ENCODE measurements around the gene SUPT6H.

SUPT6H gene

DNA sequence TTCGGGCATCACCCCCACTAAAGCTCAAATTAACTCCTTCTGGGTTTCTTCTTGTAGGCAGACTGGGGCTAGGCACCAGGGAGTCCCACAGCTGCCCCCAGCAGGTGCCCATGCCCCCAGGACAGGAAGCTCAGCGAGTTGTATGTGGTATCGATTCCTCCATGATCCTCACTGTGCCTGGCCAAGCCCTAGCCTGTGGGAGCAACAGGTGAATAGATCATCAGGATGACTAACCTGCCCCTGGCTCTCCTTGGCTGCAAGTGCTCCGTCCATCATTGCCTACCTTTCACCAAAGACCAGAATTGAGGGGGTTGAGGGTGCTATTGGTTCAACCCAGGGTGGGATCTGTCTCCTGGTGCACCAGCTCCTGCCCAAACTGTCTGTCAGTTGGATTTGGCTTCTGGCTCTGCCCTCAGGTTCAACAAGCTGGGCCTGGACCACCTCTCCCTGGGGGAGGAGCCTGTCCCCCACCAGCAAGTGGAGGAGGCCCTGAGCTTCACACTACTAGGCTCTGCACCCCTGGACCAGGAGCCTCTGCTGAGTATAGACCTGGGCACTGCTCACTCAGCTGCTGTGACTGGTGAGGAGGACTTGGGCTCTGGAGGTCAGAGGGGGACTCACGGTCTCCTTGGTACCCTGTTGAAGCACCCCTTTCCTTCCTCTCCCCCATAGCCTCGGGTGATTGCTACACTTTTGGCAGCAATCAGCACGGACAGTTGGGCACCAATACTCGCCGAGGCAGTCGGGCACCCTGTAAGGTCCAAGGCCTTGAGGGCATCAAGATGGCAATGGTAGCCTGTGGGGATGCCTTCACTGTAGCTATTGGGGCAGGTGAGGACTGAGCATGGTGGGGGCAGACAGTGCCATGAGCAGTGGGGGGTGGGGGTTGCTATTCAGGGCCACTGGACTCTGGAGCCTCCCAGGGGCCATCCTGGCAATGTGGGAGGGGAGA, 78.7 kb downstream of the SUPT6H start:
- DNase-seq, result no peak

- DNase-seq, result no peak
Observed at GRCh38 chr17:28741358-28742349, 79.6 kb downstream of the SUPT6H start.

DNA sequence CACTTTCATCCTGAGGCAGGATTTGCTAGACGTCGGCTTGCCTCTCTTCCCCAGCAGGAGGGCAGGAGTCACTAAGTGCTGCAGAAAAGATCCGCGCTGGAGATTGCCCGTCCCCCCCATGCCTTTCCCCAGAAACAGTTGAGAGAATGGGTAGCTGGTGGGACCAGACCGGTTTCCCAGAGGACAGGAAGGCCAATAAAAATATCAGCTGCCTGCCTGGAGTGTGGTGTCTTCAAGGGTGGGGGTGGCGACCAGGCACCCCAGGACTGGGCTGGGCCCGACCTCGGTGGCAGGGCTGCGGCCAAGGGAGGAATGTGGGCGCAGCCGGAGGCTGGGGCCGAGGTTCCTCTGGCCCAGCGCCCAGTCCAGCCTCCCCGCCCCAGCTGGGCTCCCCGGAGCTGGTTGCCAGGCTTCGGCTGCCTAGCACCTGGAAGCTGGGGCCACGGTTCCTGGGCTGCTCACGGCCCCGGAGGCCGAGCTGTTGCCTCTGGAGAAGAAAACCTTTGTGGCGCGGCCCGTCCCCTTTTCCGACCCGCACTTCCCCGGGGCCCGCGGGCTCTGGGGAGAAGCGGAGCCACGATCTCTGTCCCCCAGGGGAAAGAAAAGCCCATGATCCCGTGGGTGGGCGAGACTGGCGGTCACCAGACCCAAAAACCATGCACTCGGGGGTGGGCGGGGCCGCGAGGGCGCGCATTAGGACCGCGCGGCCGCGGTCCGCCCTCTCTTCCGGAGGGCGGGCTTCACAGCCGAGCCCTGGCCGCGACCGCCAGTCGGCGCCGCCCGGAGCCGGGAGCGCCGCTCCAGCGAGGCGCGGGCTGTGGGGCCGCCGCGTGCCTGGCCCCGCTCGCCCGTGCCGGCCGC, 81.5 kb downstream of the SUPT6H start, which contains the start of gene TRAF4:
TRAF4 (plus strand) TSS at position 769 of the 861 bp plus-strand sequence. CDS start 102 bp downstream, outside the sequence.
- DNase-seq, result peak; percentile 93

DNA sequence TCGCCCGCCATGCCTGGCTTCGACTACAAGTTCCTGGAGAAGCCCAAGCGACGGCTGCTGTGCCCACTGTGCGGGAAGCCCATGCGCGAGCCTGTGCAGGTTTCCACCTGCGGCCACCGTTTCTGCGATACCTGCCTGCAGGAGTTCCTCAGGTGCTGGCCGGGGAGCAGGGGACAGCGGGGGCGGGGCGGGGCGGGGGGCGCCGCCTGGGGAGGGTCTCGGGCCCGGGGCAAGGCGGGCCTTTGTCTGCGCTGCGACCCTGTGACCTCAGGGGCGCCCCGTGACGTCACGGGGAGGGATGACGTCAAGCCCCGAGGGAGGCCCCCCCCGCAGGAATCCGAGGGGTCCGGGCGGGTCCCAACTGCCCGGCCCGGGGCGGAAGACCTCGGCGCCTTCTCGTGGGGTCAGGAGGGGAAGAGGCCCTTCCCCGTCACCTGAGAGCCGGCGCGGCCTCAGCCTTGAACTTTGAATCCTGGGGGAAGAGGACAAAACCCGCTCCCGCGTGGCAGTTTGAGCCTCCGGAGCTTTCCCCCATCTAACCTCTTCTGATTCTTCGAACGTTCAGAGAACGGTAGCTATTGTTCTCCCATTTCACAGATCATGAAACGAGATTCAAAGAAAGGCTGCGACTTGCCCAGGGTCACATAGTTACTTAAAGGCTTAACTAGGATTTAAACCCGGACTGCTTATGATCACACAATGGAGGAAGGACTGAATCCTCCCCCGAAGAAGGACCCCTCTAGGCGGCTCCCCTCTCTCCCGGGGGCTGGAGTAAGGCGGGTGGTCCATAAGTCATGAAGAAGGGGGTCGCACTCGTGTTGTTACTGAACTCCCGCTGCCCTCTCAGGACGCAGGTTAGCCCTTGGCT, 82.3 kb downstream of the SUPT6H start:
- peak; percentile 45 for DNase-seq

GRCh38 chr17:28744972-28745785, 83.2 kb downstream of the SUPT6H start:
- peak; percentile 66 for DNase-seq

DNA sequence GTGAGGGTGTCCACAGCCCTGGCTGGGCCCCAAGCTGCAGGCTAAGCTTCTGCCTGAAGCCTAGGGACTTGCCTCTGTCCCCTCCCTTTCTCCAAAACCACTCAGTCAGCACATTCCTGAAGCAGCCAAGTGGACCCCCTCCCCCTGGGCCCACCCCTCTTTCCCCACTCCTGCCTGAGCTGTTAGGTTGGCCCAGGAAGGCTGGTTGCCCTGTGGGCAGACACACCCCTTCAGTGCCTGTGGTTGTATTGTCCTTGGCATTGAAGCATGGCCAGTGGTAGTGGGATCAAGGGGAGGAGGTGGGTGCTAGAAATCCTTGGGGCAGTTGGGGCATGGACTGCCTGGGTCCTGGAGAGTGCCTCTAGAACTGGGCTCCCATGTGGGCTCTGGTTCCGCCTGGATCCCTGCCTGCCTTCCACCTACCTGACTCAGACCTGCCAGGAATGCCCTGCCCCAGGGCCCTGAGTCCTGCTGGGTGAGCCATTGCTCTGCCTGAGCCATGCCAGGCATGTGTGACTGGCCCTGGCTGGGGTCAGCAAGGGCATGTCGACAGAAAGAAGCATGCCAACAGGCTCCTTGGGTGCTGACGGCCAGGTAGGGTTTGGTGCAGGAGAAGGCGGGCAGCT, 83.9 kb downstream of the SUPT6H start:
- no peak for DNase-seq

DNA sequence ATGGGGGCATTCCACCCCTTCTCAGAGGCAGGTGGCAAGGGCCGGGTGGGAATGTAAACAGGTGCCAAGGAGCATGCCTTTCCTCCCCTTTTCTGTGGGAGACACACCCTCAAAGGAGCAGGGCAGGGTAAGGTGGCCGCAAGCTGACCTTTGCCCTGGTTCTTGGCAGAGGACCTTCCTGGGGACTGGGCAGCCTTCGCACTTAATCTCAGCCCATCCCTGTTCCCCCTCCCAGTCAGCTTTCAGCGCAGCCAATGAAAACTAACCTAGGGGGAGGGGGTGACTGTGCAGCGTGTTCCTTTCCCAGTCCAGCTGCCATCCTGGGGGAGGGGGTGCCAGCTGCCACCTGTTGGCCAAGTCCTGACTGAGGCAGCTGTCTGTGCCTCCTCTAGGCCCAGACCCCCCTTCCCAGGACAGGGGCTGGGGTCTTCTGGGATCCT, 84.6 kb downstream of the SUPT6H start:
- DNase-seq, result peak; percentile 13

DNA sequence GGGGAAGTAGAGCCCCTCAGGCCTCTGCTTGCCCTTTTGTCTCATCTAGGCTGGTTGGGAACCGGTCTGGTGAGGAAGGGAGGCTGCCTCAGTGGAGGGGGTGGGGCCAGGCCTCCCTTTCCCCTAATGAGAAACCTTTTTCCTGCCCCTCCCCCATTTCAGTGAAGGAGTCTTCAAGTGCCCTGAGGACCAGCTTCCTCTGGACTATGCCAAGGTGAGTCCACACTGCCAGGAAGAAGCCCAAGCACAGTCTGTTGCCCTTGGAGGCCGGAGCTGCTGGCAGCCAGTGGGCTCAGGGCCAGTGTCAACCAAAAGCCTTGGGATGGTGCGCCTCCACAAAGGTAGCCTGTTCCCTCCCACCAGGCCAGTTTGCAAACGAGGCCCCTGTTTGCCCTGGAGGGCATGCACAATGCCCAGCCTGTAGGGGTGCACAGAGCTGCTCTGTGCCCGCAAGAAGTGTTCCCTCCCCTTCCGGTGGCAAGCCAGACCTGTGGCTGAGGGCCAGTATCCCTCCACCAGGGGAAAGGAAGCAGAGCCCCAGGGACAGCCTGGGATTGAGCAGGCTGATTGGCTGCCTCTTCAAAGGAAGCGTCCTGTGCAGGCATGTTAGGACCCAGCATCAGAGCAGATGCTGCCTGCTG, 85.2 kb downstream of the SUPT6H start:
- no peak for DNase-seq

DNA sequence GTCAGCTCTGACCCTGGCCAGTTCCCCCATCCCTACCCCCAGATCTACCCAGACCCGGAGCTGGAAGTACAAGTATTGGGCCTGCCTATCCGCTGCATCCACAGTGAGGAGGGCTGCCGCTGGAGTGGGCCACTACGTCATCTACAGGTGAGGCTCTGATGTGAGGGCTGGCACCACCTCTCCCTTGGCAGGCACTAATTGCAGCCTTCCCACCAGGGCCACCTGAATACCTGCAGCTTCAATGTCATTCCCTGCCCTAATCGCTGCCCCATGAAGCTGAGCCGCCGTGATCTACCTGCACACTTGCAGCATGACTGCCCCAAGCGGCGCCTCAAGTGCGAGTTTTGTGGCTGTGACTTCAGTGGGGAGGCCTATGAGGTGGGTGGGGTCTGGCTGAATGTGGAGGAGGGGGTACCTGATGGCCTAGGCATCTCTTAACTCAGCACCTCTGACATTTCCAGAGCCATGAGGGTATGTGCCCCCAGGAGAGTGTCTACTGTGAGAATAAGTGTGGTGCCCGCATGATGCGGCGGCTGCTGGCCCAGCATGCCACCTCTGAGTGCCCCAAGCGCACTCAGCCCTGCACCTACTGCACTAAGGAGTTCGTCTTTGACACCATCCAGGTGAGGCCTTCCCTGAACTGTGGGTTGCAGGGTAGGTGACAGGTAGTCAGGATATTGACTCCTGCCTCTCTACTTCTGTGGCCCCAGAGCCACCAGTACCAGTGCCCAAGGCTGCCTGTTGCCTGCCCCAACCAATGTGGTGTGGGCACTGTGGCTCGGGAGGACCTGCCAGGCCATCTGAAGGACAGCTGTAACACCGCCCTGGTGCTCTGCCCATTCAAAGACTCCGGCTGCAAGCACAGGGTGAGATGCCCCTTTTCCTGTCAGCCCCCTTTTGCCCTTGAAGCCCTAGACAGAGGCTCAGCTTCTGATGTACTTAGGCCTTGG, 86.1 kb downstream of the SUPT6H start:
- no peak for DNase-seq

GRCh38 chr17:28748852-28749515, 87.0 kb downstream of the SUPT6H start:
- DNase-seq, result no peak

GRCh38 chr17:28749516-28750177, 87.6 kb downstream of the SUPT6H start:
- DNase-seq, result no peak

GRCh38 chr17:28750178-28751047, 88.4 kb downstream of the SUPT6H start:
- peak; percentile 91 for DNase-seq

GRCh38 chr17:28751600-28752366, 89.8 kb downstream of the SUPT6H start:
- no peak for DNase-seq
